Thyroid gland (tissue), 4 donors: ENCODE measurements around the gene LAIR2. TPM values are rescaled to one million over a fixed set of nuclear protein-coding genes. Genes with fewer than 3 reads are reported as not detected.

ENCODE experiments used
- DNase-seq, 2 donors: peaks; one replicate each; pipeline ENCODE4 v3.0.0-alpha.2; 2019
- H3K27ac ChIP-seq, 3 donors: fragments of 200-600 bp; sonication (generic); 1 replicate in 2 of 3; 2 replicates in 1 of 3; pipeline ENCODE4 v1.5.1; 2016 to 2019; ENCODE audit warnings: mild to moderate bottlenecking in 1 of 3, moderate library complexity in 1 of 3
- H3K27me3 ChIP-seq: fragments of 200-600 bp; sonication (generic); one replicate; pipeline ENCODE4 v1.5.1; 2019
- H3K36me3 ChIP-seq, 2 donors: fragments of 200-600 bp; sonication (generic); one replicate each; pipeline ENCODE4 v1.5.1; 2016 to 2019
- H3K4me1 ChIP-seq, 2 donors: fragments of 200-600 bp; sonication (generic); one replicate each; pipeline ENCODE4 v1.5.1; 2017 to 2019
- H3K4me3 ChIP-seq, 3 donors: fragments of 200-600 bp; sonication (generic); replicated peaks in 1 of 3; 1 replicate in 2 of 3; 2 replicates in 1 of 3; pipeline ENCODE4 v1.5.1; 2016; ENCODE audit warnings: mild to moderate bottlenecking in 1 of 3
- H3K9me3 ChIP-seq: fragments of 200-600 bp; sonication (generic); one replicate; pipeline ENCODE4 v1.5.1; 2017
- CTCF ChIP-seq, 6 experiments: fragments of 200-600 bp in 3 of 6; fragments of 450-650 bp in 3 of 6; sonication (generic) in 3 of 6; IDR thresholded peaks; one replicate each; pipeline ENCODE4 v1.5.1; 2016 to 2019; ENCODE audit warnings: antibody characterized with exemption in 6 of 6, mild to moderate bottlenecking in 2 of 6, inconsistent platforms in 1 of 6, moderate library complexity in 1 of 6
- POLR2A ChIP-seq, 2 donors: fragments of 450-650 bp; IDR thresholded peaks; one replicate each; pipeline ENCODE4 v1.6.1; 2017; ENCODE audit warnings: antibody characterized with exemption in 2 of 2, mild to moderate bottlenecking in 2 of 2, moderate library complexity in 1 of 2
- WGBS, 2 donors: methylation state at CpG; one replicate each; pipeline ENCODE4 v1.1.5; 2017; 5-methylcytosine and 5-hydroxymethylcytosine counted together
- intact Hi-C: fragments of 100-400 bp; cut with DNase I; formaldehyde crosslinking; loops from one replicate; pipeline ENCODE4 v1.15.1; 2023
- total RNA-seq, 4 donors: library from RNA; depleted of rRNA; stranded (reverse); fragments of >200 nt; gene quantifications; one replicate each; pipeline ENCODE4 v1.2.3, GENCODE V29; 2016

The LAIR2 gene
- total RNA-seq, 4 donors from 2014 or later = not detected

- no peak for TF ChIP-seq POLR2A (IDR thresholded peaks at IDR 0.05)
- no peak for TF ChIP-seq CTCF (IDR thresholded peaks at IDR 0.05)
- Histone ChIP-seq H3K9me3 (no peaks in the 10 kb centered on the region), H3K27ac (no peak overlapping the region), H3K36me3 (no peaks in the 10 kb centered on the region), H3K4me3 (no peak overlapping the region), H3K27me3 (no peaks in the 10 kb centered on the region), H3K4me1 (no peaks in the 10 kb centered on the region)
- intact Hi-C loops = no loop called here
- no peak for DNase-seq
- WGBS, 2 donors = 54 to 61% methylated on average over 5 of the region's 5 CpGs
Observed at GRCh38 chr19:54518844-54519243, 16.2 kb downstream of the LAIR2 start.

- WGBS, 2 donors = 53 to 56% methylated on average over 17 to 18 of the region's 18 CpGs
- intact Hi-C loops = no loop called here
- Histone ChIP-seq H3K27me3 (no peaks in the 10 kb centered on the region), H3K9me3 (no peaks in the 10 kb centered on the region), H3K36me3 (no peaks in the 10 kb centered on the region), H3K27ac (no peak overlapping the region), H3K4me1 (no peaks in the 10 kb centered on the region), H3K4me3 (no peak overlapping the region)
- no peak for DNase-seq
- TF ChIP-seq CTCF (IDR thresholded peaks at IDR 0.05) (no peak), POLR2A (IDR thresholded peaks at IDR 0.05) (no peak)
Observed at GRCh38 chr19:54521022-54521859, 18.6 kb downstream of the LAIR2 start.

- Histone ChIP-seq H3K4me3 (no peak overlapping the region), H3K36me3 (no peaks in the 10 kb centered on the region), H3K27me3 (no peaks in the 10 kb centered on the region), H3K9me3 (no peaks in the 10 kb centered on the region), H3K27ac (no peak overlapping the region), H3K4me1 (no peaks in the 10 kb centered on the region)
- WGBS, 2 donors = 72 to 76% methylated on average over 6 of the region's 6 CpGs
- TF ChIP-seq CTCF (IDR thresholded peaks at IDR 0.05) (no peak), POLR2A (IDR thresholded peaks at IDR 0.05) (no peak)
- no peak for DNase-seq
- intact Hi-C loops = no loop called here
Observed at GRCh38 chr19:54521860-54522513, 19.4 kb downstream of the LAIR2 start.

- 59 to 60% methylated on average over 5 of the region's 5 CpGs for WGBS, 2 donors
Observed at GRCh38 chr19:54523403-54523802, 20.8 kb downstream of the LAIR2 start.

More at GRCh38 chr19:54523403-54523802, 20.8 kb downstream of the LAIR2 start:
- Histone ChIP-seq H3K27ac (no peak overlapping the region), H3K36me3 (no peaks in the 10 kb centered on the region), H3K4me3 (no peak overlapping the region), H3K4me1 (no peaks in the 10 kb centered on the region), H3K27me3 (no peaks in the 10 kb centered on the region), H3K9me3 (no peaks in the 10 kb centered on the region)
- TF ChIP-seq CTCF (IDR thresholded peaks at IDR 0.05) (no peak), POLR2A (IDR thresholded peaks at IDR 0.05) (no peak)
- intact Hi-C loops = no loop called here
- no peak for DNase-seq
